ENCODE results near the gene GYPB. TPM values are rescaled to one million over a fixed set of nuclear protein-coding genes. Genes with fewer than 3 reads are reported as not detected.
"Not testable (repeated sequence)": the region's sequence is repeated elsewhere in the genome, so short reads cannot be mapped to it uniquely, and the experiment has no call there.

Gene GYPB
- total and polyA plus RNA-seq, 2 donors (not counting 1 experiment from before 2014, with no cell fraction given) = 0.91 TPM; not detected in 1

DNA sequence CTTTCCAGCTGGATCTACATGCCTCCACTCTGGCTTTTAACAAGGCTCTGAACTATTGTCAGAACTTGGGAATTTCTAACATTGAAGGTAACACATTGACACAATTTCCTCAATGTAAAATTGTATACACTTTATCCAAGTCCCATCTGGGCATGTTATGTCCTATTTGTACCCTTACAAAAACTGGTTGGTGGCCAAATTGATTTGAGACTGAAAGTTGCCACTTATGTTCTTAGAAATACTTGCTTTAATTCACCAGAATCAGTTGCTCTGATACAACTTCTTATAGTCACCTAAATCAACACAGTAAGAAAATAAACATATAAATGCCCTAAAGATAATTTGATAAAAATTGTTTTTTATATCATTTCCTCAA, 15.3 kb downstream of the GYPB start:
- H3K9me3 Mint-ChIP-seq (ENCODE audit: insufficient read depth); H3K36me3 ChIP-seq (replicated peaks in 1 of 2; ENCODE audit: control extremely low read depth in 1 of 2, control insufficient read depth in 1 of 2, extremely low read depth in 1 of 2, insufficient read depth in 2 of 2, low read length in 1 of 2); H3K79me2 ChIP-seq (ENCODE audit: control insufficient read depth, insufficient read depth, low read length); H3K4me3 Mint-ChIP-seq; CTCF ChIA-PET; POLR2A ChIA-PET; intact Hi-C loops (cut with micrococcal nuclease); H2AFZ ChIP-seq (ENCODE audit: insufficient read depth, low read depth, low read length, poor library complexity, severe bottlenecking); H3K4me2 ChIP-seq (replicated peaks; ENCODE audit: low read depth, low read length, poor library complexity, severe bottlenecking); H3K4me1 ChIP-seq (ENCODE audit: control insufficient read depth in 2 of 2, insufficient read depth in 2 of 2, low read length in 2 of 2); H3K4me3 ChIP-seq (ENCODE audit: control extremely low read depth in 1 of 5, extremely low read depth in 1 of 5, insufficient read depth in 1 of 5, low read depth in 2 of 5, low read length in 4 of 5); H3K27ac Mint-ChIP-seq; H3K9me3 ChIP-seq (ENCODE audit: control extremely low read depth in 1 of 3, control insufficient read depth in 2 of 3, insufficient read depth in 1 of 3, low read length in 2 of 3); H3K27me3 Mint-ChIP-seq; ATAC-seq (ENCODE audit: low read depth); H3K27ac ChIP-seq (ENCODE audit: low read length in 2 of 2); H3K4me1 Mint-ChIP-seq; DNase-seq; H4K20me1 ChIP-seq (ENCODE audit: control insufficient read depth, insufficient read depth, low read length, poor library complexity, severe bottlenecking); H3K27me3 ChIP-seq (replicated peaks in 1 of 4; ENCODE audit: control extremely low read depth in 1 of 4, control insufficient read depth in 3 of 4, insufficient read depth in 4 of 4, low read length in 3 of 4); H3K9ac ChIP-seq (ENCODE audit: low read length): not testable (repeated sequence)

DNA sequence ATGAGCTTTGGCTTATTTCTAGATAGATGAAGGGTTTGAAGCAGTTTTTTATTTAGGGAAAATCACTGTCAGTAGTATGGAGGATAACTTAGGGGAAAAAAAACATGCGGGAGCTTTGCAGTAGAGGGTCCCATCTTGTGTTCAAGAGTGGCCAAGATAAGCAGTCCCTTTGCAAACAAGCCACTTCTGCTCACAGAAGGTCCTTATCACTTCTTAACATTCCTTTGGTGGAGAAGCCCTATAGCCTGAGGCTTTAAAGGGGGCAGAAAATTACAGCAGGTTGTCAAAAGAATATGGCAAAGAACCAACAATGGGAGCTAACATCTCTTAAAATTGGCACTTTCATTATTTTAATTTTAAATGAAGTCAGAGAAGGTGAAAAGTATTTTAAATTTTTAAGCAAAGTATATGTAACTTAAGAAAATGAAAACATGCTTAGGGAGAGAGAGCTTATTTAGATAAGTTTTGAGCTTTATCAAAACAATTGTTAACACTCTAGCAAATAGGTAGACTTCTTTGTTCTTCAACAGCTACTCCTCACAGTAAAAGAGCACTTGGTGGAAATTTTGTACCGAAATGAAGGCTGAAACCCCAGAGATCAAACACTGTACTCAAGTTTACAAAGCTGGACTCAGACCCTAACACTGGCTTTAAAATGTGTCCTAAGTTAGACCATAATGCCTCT, 15.8 kb downstream of the GYPB start:
- H3K9me3 Mint-ChIP-seq (ENCODE audit: insufficient read depth); ATAC-seq (ENCODE audit: low read depth); H3K27me3 ChIP-seq (replicated peaks in 1 of 4; ENCODE audit: control extremely low read depth in 1 of 4, control insufficient read depth in 3 of 4, insufficient read depth in 4 of 4, low read length in 3 of 4); H3K27me3 Mint-ChIP-seq; H3K27ac ChIP-seq (ENCODE audit: low read length in 2 of 2); intact Hi-C loops (cut with micrococcal nuclease); H3K4me2 ChIP-seq (replicated peaks; ENCODE audit: low read depth, low read length, poor library complexity, severe bottlenecking); H3K36me3 ChIP-seq (replicated peaks in 1 of 2; ENCODE audit: control extremely low read depth in 1 of 2, control insufficient read depth in 1 of 2, extremely low read depth in 1 of 2, insufficient read depth in 2 of 2, low read length in 1 of 2); H3K4me1 Mint-ChIP-seq; H3K4me1 ChIP-seq (ENCODE audit: control insufficient read depth in 2 of 2, insufficient read depth in 2 of 2, low read length in 2 of 2); DNase-seq; H3K4me3 Mint-ChIP-seq; POLR2A ChIA-PET; H3K79me2 ChIP-seq (ENCODE audit: control insufficient read depth, insufficient read depth, low read length); H3K4me3 ChIP-seq (ENCODE audit: control extremely low read depth in 1 of 5, extremely low read depth in 1 of 5, insufficient read depth in 1 of 5, low read depth in 2 of 5, low read length in 4 of 5); H3K27ac Mint-ChIP-seq; H4K20me1 ChIP-seq (ENCODE audit: control insufficient read depth, insufficient read depth, low read length, poor library complexity, severe bottlenecking); CTCF ChIA-PET; H2AFZ ChIP-seq (ENCODE audit: insufficient read depth, low read depth, low read length, poor library complexity, severe bottlenecking); H3K9ac ChIP-seq (ENCODE audit: low read length); H3K9me3 ChIP-seq (ENCODE audit: control extremely low read depth in 1 of 3, control insufficient read depth in 2 of 3, insufficient read depth in 1 of 3, low read length in 2 of 3): not testable (repeated sequence)
- WGBS (ENCODE audit: insufficient coverage) = 100% methylated on average over 2 of the region's 2 CpGs

DNA sequence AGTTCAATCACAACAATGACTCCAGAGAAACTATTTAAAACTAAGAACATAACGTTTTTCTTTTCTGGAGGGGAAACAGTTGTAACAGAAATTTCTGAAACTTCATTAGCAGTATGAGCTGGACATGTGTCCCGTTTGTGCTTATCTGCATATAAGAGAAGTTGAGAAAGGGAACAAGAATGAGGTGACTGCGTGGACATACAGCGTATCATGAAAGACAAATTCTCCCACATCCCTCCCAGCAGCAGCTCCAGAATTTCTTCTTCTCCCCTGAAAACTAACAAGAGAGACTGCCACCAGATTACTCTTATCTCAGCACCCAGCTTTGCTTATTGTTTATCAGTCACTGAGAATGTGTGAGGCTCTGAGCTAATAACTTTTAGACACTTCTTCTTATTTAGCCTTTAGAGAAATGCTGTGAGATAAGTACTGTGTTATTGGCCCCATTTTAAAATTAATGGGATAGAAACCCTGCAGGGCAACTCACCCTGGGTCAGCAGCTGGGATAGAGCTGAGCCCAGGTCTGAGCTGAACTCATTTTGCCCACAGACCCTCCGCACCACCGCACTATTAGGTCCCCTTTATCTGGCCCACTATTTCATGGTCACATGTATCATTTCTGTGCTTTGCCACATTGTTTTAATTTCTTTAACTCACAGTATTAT, 18.7 kb downstream of the GYPB start:
- H3K27ac ChIP-seq (ENCODE audit: low read length in 2 of 2); H3K9ac ChIP-seq (ENCODE audit: low read length); H3K27me3 ChIP-seq (replicated peaks in 1 of 4; ENCODE audit: control extremely low read depth in 1 of 4, control insufficient read depth in 3 of 4, insufficient read depth in 4 of 4, low read length in 3 of 4); H3K27me3 Mint-ChIP-seq; CTCF ChIA-PET; H3K36me3 ChIP-seq (replicated peaks in 1 of 2; ENCODE audit: control extremely low read depth in 1 of 2, control insufficient read depth in 1 of 2, extremely low read depth in 1 of 2, insufficient read depth in 2 of 2, low read length in 1 of 2); H3K4me1 ChIP-seq (ENCODE audit: control insufficient read depth in 2 of 2, insufficient read depth in 2 of 2, low read length in 2 of 2); POLR2A ChIA-PET; ATAC-seq (ENCODE audit: low read depth); H3K9me3 Mint-ChIP-seq (ENCODE audit: insufficient read depth); H3K4me2 ChIP-seq (replicated peaks; ENCODE audit: low read depth, low read length, poor library complexity, severe bottlenecking); intact Hi-C loops (cut with micrococcal nuclease); DNase-seq; H3K4me3 ChIP-seq (ENCODE audit: control extremely low read depth in 1 of 5, extremely low read depth in 1 of 5, insufficient read depth in 1 of 5, low read depth in 2 of 5, low read length in 4 of 5); H3K4me3 Mint-ChIP-seq; H4K20me1 ChIP-seq (ENCODE audit: control insufficient read depth, insufficient read depth, low read length, poor library complexity, severe bottlenecking); H3K79me2 ChIP-seq (ENCODE audit: control insufficient read depth, insufficient read depth, low read length); H3K27ac Mint-ChIP-seq; H3K4me1 Mint-ChIP-seq; H3K9me3 ChIP-seq (ENCODE audit: control extremely low read depth in 1 of 3, control insufficient read depth in 2 of 3, insufficient read depth in 1 of 3, low read length in 2 of 3); H2AFZ ChIP-seq (ENCODE audit: insufficient read depth, low read depth, low read length, poor library complexity, severe bottlenecking): not testable (repeated sequence)
- no CpG with 5 or more reads among the region's 6 CpGs for WGBS (ENCODE audit: insufficient coverage)

DNA sequence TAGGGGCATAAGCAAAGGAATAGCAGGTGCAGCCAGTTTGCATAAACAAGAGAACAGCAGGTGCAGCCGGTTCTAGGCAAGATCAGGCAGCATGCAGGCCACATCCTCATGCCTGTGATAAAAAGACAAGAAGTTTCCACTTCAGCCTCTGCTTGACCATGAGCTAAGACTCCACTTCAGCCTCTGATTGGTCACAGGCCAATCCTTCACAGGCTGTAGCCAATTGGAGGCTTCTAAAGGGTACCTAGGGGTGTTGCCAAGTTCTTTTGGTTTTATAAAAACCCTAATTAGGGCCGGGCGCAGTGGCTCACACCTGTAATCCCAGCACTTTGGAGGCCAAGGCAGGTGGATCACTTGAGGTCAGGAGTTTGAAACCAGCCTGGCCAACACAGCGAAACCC, 23.0 kb downstream of the GYPB start:
- 80% methylated on average over 2 of the region's 4 CpGs for WGBS (ENCODE audit: insufficient coverage)
- H3K4me2 ChIP-seq (replicated peaks; ENCODE audit: low read depth, low read length, poor library complexity, severe bottlenecking); intact Hi-C loops (cut with micrococcal nuclease): not testable (repeated sequence)

More for the DNA sequence above, 23.0 kb downstream of the GYPB start:
- H3K36me3 ChIP-seq (replicated peaks in 1 of 2; ENCODE audit: control extremely low read depth in 1 of 2, control insufficient read depth in 1 of 2, extremely low read depth in 1 of 2, insufficient read depth in 2 of 2, low read length in 1 of 2); H3K27ac Mint-ChIP-seq; CTCF ChIA-PET; H3K27me3 ChIP-seq (replicated peaks in 1 of 4; ENCODE audit: control extremely low read depth in 1 of 4, control insufficient read depth in 3 of 4, insufficient read depth in 4 of 4, low read length in 3 of 4); H2AFZ ChIP-seq (ENCODE audit: insufficient read depth, low read depth, low read length, poor library complexity, severe bottlenecking); H3K9me3 Mint-ChIP-seq (ENCODE audit: insufficient read depth); H3K27ac ChIP-seq (ENCODE audit: low read length in 2 of 2); H3K27me3 Mint-ChIP-seq; H3K9ac ChIP-seq (ENCODE audit: low read length); H3K79me2 ChIP-seq (ENCODE audit: control insufficient read depth, insufficient read depth, low read length); H3K4me3 ChIP-seq (ENCODE audit: control extremely low read depth in 1 of 5, extremely low read depth in 1 of 5, insufficient read depth in 1 of 5, low read depth in 2 of 5, low read length in 4 of 5); H3K4me1 Mint-ChIP-seq; H3K4me3 Mint-ChIP-seq; H4K20me1 ChIP-seq (ENCODE audit: control insufficient read depth, insufficient read depth, low read length, poor library complexity, severe bottlenecking); DNase-seq; POLR2A ChIA-PET; ATAC-seq (ENCODE audit: low read depth); H3K4me1 ChIP-seq (ENCODE audit: control insufficient read depth in 2 of 2, insufficient read depth in 2 of 2, low read length in 2 of 2); H3K9me3 ChIP-seq (ENCODE audit: control extremely low read depth in 1 of 3, control insufficient read depth in 2 of 3, insufficient read depth in 1 of 3, low read length in 2 of 3): not testable (repeated sequence)
